Fibroblast of skin of right biceps (primary cell): ENCODE measurements around the gene DPP10.
"Not testable (repeated sequence)": the region's sequence is repeated elsewhere in the genome, so short reads cannot be mapped to it uniquely, and the experiment has no call there.

Experiments used
- DNase-seq: peaks from one replicate; pipeline ENCODE4 v3.0.0-alpha.2; 2013

The DPP10 gene

DNA sequence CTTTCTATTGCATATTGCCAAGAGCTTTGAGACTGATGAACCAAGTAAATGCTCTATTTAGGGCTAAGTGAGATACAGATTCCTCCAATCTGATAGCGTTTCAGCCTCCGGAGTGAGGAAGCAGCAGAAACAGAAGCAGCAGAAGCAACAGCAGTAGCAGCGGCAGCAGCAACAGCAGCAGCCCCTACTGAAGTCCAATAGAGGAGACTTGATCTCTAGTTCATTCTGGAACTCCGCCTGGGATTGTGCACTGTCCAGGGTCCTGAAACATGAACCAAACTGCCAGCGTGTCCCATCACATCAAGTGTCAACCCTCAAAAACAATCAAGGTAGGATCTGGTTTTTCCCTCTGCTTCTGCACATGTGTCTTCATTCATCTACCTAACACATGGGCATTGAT lies at the start of gene DPP10:
TSS of gene DPP10 (plus strand) at position 132 of the 400 bp plus-strand sequence.
- DNase-seq: no peak

DNA sequence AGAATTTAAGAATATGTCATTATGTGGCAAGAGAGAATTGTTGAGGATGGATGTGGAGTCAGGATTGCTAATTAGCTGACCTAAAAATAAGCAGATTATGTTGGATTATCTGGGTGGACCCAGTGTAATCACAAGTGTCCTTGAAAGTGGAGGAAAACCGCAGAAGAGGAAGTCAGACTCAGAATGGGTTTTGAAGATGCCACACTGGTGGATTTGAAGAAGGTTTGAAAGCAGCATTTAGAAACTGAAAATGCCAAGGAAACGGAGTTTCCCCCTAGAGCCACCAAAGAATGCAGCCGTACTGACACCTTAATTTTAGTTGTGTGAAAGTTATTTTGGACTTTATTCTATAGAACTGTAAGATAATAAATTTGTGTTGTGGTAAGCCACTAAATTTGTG lies 41.6 kb upstream of the DPP10 start:
- no peak for DNase-seq

DNA sequence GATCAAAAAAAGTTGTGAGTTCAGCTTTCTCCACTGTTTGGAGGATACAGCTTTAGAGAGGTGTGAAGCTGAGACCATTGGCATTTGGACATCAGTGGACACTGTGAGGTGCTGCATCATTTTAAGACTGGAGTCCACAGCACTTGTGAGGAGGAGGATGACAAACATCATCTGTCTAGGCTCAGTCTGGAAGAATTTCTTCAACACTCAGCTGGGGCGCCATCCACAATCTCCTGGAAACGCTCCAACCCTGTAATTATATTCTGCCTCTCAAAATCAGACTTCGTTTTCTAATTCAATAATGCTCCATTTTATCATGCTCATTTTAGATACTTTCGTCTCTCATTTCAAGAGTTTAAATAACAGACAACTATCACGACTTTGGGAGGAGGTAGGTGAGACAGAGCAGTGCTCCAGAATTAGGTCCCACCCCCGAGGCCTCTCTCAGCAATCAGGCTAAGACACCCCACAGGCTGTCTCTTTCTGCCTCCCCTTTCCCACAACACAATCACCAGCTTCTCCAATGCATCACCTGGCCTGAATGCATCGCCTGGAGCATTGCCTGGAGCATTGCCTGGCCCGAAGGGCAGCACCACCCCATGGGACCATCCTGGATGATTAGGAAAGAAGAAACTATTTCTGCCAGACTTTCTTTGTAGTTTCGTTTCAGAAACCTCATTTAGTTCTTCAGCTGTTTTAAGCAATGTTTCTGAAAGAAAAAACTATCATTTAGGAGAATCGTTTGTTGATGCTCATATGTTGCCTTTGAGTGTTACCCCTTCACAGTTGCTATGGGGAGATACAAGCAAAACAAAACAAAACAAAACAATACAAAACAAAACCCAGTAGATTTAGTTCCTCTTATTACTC lies 37.0 kb upstream of the DPP10 start:
- no peak for DNase-seq

DNA sequence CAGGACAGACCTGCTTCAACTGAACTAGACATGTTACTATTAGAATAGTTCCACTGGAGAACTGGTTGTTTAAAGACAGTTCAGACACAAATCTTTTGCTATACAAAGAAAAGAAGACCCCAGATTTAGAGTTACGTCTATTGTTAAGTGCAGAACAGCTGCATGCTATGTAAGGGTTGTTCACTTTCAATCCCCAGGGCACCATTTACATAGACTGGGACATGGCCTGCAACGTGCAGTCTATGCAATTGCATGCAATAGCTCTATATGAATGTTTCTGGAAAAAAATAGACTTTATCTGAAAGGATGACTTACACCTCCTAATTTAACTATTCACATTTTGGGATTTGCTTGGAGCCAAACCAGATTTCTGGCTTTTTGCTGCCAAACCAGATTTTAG lies 36.1 kb upstream of the DPP10 start:
- no peak for DNase-seq

DNA sequence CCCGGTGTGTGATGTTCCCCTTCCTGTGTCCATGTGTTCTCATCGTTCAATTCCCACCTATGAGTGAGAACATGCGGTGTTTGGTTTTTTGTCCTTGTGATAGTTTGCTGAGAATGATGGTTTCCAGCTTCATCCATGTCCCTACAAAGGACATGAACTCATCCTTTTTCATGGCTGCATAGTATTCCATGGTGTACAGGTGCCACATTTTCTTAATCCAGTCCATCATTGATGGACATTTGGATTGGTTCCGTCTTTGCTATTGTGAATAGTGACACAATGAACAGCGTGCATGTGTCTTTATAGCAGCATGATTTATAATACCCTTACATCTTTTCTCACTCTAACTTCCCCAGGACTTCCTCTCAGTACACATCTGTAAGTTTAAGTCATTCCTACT lies 35.1 kb upstream of the DPP10 start:
- DNase-seq: not testable (repeated sequence)

DNA sequence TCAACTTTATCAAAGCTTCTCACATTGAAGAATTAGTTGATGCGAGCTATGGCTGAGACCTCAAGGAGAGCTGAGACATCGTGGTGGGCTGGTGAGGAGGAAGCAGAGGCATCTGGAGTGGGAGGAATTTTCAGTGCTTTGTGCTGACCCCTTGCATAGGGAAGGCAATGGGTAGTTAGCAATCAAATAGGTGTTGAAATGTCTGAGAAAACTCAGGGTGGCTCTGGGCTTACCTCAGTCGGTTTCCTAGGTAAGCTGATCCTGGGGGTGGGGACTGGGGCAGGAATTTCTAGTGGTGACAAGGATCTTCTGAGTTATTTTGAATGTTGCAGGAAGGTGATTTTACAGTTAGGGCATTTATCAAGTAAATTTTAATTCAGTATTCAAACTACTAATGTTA lies 20.7 kb upstream of the DPP10 start:
- no peak for DNase-seq

DNA sequence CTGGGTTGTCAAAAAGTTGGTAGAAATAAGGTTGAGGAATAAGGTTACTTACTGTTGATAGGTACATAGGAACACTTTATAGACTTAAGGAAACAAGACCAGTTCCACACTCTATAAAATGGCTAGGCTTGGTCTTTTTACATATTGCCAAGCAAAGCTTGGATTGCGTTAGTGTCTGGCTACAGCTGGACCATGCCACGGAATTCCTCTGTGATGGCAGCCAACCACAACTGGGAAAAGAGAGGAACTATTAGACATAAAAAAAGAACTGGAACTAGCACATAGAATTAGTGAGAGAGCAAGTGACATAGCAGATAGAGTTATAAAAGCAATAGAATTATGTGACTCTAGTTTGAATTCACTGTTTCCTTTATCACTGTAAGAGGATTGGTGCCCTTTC lies 17.7 kb upstream of the DPP10 start:
- DNase-seq: no peak

DNA sequence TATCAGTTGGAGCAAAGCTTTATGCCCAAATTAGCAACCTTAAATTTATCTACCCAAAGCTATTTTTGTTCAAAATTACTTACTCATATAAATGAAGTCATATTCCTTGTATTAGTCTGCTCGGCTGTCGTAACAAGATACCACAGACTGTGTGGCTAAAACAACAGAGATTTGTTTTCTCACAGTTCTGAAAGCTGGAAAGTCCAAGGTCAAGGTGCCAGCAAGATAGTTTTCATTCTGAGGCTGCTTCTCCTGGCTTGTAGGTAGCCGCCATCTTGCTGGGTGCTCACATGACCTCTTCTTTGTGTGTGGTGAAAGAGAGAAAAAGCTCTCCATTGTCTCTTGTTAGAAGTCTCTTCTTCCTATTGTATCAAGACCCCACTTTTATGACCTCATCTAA lies 15.7 kb upstream of the DPP10 start:
- no peak for DNase-seq

DNA sequence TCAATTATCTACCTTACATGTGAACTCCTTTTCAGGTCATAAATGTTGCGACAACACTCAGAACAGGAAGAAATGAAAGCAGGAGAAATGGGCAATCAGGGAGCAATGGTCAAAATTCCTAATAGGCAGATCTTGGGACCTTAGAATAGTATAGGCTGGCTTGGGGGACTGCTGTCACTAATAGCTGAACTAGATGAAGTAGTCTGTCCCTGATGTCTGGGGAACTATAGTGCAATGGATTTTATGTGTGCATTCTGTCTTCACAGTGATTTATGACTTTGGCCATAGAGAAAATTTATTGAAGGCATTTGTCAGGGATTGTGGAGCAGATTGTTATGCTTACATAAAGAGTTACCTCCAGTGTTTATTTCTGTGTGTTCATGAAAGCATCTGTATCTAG lies 6.1 kb upstream of the DPP10 start:
- DNase-seq: no peak

DNA sequence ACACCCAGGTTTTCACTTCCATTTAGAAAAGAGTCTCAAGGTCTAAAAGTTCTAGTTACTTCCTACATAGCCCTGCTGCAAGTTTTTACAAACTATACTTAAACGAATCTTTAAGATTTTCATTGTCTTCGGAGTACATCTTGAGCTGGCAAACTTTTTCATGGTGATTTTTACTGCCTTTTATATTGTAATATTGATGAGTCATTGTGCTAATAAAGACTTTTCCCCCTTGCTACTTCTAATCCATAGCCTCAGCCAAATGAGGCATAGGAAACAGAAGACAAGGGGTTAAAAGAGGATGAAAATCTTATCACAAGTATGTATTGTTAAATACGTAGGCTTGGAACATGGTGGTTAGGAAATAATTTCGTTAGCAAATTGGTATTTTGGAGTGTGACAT lies 4.1 kb downstream of the DPP10 start:
- no peak for DNase-seq

DNA sequence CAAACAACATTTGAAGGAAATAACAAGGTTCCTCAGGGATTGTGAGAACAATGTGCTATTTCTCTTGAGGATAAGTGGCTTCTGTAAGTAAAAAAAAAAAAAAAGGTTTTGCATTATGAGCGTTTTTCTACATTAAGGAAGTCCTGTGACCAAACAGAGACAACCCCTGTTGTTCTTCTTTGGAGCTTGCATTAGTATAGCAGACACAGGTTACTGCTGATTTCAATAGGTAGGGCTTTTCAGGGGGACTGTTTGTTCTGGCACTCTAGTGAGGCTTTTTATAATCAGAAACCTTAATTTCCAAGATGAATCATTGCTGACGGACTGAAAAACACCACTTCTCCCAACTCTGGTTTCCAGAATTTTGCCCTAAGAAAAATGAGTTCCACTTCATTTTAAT lies 8.2 kb downstream of the DPP10 start:
- DNase-seq: no peak

DNA sequence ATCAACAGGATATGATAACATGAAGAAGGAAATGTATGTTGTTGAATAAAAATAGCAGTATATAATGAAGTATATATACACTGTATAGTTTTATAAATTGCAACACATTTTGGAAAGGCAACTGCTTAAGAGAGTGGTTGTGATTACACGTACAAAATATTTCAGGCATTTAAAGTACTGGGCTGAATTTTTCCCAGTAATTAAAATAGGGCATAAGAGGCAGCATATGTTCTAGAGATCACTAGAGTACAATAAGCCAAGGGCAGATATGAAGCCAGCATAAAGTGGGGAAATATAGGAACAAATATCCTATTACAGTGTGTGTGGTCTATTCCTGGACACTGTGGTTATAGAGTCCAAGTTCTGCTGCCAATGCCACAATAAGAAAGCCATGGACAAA lies 14.1 kb downstream of the DPP10 start:
- no peak for DNase-seq

DNA sequence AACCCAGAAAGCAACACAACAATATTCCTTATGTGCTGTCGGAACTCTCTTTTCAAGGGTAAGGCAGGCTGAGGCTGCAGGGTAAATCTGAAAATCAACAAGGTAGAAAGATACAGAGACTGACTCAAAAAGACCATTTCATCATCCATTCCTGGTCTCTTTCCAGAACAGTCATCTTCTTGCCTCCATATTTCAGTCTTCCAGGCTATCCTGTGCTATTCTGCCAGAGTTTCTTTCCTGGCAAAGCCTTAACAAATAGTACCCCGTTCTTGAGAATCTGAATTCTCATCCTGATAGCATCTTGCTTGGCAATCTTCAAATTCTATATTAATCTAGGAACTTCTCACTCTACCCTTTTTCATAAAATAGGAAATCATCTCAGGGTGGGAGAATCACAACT lies 15.5 kb downstream of the DPP10 start:
- DNase-seq: no peak

DNA sequence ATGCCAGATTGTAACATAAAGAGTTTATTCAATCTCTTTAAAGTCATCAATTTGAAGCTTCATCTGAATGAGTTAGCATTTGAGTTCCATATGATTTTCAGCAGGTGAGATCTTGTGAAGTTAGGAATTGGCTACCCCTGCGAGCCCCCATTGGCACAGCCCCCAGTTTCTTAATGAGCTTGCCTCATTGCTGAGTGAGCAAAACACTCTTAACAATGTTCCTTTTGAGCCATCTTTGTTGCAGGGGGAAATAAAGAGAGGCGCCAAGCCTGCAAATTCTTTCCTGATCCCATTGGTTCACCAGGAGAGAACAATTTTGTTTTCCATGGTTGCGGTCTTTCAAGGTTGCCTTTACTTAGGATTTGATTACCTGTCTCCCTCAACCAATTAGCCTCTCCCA lies 18.7 kb downstream of the DPP10 start:
- DNase-seq: no peak

DNA sequence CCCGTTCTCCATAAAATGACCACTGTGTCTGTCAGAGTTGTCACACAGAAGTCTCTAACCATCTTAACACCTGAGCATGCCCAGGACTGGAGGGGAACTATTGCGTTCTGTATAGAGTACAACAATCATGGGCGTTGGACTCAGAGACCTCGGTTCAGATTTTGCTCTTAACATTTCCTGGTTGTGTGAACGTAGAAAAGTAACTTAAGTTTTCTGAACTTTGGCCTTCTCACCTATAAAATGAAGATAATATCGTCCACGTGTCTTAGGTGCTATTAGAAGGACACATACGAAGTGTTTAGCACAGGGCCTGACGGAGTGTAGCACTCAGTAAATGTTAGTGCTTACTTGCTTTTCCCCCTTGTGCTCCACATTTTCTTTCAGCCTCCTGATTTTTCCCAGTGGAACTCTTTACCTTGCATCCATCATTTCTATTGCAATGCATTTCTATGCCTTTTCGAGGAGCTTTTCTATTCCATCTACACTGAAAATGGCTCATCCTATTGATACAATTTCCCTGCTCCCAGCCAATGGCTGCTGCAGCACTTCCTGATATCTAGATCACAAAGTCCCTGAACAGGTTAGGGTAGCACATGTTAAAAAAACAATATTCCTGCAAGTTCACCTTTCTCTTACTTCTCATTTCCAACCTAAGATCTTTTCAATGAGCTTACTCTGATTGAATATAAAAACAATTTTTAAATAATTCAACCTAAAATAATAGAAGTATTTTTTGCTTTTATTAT lies 22.7 kb downstream of the DPP10 start:
- no peak for DNase-seq

DNA sequence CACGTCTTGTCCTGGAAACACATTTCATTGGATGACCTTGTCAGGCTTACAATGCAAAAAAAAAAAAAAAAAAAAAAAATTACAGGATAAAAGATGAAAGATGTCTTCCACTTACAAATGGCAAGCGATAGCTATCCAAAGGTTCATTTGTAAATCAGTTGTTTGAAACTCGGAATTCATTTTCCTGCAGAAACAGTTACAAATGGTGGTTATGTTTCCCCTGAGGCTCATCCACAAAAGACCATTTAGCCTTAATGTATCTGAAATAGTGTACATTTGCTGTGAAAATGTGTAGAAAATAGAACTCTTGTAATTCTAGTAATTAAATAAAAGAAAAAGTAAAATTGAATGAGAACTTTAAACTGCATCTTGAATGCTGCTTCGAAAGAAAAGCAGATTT lies 25.9 kb downstream of the DPP10 start:
- no peak for DNase-seq

DNA sequence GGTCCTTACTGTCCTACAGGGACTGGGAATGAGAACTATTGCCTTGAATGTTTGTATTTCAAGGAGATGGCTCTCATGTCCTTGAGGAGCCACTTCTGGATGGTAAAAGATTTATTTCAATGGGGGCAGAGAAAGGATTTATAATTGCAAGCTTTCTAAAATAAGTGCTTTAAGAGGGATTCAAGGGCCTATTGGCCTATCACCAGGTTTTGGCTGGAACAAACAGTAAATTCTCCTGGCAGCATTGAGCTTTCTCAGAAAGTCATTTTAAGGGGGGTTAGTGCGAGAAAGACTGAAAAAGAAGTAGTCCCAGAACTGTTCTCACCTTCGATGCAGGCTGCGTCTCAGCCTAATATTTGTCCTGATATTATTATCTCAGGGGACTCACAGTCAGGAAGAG lies 29.8 kb downstream of the DPP10 start:
- DNase-seq: no peak

DNA sequence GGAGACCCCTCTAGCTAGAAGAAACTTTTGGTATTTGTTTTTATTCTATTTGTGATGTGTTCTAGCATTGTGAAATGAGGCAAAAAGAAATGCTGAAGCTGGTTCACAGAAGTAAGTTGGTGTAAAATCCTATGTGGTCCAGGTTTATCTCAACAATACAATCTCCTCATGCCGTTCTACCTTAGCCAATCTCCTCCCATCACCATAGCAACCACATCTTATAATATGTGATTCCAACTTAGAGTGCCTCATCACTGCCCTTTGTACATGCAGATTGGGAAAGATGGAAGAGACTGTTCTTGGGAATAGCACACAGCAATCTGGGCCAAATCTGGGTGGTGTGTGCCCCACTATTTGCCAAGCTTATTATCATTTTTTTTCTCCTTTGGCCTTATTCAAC lies 30.3 kb downstream of the DPP10 start:
- no peak for DNase-seq

DNA sequence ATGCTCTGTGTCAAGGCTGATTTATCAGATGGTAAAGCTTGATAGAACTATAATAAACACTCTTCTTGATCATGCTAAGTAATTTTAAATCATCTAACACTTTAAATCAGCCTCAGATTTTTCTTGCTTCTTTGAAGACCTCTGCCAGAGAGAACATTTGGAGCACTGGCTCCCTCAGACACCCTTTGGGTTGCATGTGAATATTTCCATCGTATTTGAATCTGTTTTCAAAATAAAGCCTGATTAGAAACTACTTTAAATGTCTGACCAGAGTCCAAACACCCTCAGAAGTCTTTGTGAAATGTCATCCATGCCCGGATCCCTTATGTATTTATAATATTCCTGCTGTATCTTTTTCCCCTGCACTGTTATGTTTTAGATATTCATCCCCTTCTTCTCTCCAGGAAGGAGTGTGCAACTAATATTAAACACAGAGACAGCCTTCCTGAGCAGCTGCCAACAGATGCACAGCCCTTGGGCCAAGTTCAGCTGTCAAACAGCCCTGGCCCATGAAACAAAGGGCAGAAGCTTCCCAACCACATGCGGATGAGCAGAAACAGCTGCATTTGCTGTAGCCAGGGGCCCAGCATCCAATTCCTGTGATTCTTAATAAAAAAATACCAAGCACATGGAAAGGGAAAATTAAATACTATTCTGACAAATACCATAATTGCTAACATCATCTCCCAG lies 46.5 kb downstream of the DPP10 start:
- DNase-seq: no peak

DNA sequence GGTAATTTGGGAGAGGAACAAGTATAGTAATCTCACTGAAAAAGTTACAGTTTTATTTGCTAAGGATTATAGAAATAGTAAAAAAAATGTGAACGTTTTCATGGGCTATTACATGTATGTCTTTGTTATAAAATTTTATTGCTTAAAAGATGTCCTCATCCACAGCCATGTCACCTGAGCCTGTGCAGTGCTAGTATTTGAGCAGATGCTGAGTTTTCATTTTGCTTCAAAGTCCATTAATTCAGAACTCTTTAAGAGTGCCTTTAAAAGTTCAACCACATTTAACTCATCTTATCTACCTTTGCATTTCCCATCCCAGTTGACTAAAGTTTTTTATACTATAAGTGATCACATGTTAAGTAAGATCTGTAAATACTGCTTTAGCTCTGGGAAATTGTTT lies 52.6 kb downstream of the DPP10 start:
- DNase-seq: no peak

DNA sequence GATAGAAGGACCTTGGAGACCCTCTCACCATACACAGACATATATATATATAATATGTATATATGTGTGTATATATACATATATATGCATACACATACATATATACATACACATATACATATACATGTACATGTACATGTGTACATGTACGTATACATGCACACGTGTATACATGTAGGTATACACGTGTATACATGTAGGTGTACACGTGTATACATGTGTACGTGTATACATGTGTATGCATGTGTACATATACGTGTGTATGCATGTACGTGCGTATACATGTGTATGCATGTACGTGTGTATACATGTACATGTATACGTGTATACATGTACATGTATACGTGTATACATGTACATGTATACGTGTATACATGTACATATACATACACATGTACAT lies 54.5 kb downstream of the DPP10 start:
- DNase-seq: no peak

DNA sequence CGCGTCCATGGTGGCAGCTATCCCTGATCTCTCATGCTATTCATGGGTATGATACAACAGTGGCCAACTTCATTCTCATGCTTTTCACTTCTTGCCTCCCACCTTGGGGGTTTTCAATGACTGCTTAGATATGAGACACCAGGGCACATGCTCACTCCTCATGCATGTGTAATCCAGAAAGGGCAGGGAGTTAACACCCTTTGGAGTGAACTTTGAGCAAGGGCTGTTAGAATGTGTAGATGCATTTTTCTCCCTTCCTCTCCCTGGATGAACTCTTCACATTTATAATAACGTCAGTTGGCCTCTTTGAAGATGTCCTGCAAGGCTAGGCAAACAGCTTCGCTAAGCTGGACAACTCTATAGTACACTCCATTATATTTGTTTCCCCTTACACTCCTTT lies 56.7 kb downstream of the DPP10 start:
- DNase-seq: no peak

DNA sequence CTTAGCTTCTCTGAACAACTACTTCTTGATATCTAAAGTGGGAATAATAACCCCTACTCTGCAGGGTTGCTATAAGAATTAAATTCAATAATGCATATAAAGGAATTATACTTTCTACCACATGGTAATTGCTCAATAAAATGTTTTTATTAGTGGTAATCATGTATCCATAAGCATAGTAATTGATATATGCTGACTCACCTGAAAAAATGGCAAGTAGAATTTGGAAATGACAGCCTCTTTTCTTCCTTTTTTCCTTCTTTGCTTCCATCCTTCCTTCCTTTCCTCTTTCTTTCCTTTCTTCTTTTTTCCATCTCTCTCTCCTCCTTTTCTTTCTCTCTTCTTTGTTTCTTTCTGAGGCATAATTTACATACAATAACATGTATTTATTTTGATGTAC lies 65.3 kb downstream of the DPP10 start:
- no peak for DNase-seq

DNA sequence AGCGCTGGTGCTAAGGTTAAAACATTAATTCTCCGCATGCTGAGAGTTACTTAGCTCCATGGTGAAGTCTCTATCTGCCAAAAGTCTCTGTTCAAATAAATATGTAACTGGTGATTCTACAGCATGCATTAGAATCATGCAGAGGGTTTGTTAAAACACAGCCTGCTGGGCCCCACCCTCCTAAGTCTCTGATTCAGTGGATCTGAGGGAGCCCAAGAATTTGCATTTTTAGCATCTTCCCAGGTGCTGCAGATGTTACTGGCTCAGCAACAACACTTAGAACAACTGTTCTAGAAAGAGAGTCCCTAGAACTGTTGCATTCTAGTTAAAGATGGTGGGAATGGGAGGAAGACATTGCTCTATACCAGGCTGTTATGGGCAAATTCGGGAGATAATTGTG lies 73.4 kb downstream of the DPP10 start:
- no peak for DNase-seq
